Colon (tissue), 2 donors: Measurements from ENCODE around the gene RAB9A.
"Not testable (repeated sequence)": the region's sequence is repeated elsewhere in the genome, so short reads cannot be mapped to it uniquely, and the experiment has no call there.

ENCODE experiments used
- FAIRE-seq: peaks from 2 replicates; lab custom pipeline; 2012; peaks lifted over from hg19 to GRCh38; lab: Jason Lieb, UNC
- donor health status: control.
- donor health status: control.

The RAB9A gene

DNA sequence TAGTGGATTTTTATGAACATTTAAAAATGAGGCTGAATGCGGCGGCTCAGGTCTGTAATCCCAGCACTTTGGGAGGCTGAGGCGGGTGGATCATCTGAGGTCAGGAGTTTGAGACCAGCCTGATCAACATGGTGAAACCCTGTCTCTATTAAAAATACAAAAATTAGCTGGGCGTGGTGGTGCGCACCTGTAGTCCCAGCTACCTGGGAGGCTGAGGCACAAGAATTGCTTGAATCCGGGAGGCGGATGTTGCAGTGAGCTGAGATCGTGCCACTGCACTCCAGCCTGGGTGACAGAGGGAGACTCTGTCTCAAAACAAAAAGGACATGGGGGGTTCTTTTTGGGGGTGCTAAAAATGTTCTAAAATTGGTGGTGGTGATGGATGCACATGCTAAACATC lies 19.2 kb upstream of the RAB9A start:
- FAIRE-seq: not testable (repeated sequence)

- no peak for FAIRE-seq
Measured at GRCh38 chrX:13670197-13670596, 18.7 kb upstream of the RAB9A start.

DNA sequence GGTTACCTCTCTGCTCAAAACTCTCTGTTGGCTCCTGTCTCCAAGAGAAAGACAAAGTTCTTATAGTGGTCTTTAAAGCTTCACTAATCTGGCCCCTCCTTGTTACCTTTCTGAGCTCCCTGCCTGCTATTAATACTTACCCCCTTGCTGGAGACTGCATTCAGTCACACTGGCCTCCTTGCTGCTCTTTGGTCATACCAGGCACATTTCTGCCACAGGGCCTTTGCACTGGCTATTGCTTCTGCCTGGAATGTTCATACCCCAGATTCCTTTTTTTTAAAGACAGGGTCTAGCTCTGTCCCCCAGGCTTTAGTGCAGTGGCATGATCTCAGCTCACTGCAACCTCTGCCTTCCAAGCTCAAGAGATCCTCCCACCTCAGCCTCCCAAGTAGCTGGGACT lies 15.9 kb upstream of the RAB9A start:
- FAIRE-seq: no peak

GRCh38 chrX:13676885-13677284 lies 12.0 kb upstream of the RAB9A start:
- peak; percentile 24 for FAIRE-seq

DNA sequence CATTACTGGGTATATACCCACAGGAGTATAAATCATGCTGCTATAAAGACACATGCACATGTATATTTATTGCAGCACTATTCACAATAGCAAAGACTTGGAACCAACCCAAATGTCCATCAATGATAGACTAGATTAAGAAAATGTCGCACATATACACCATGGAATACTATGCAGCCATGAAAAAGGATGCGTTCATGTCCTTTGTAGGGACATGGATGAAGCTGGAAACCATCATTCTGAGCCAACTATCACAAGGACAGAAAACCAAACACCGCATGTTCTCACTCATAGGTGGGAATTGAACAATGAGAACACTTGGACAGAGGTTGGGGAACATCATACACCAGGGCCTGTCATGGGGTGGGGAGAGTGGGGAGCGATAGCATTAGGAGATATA lies 9.2 kb upstream of the RAB9A start:
- FAIRE-seq: not testable (repeated sequence)

DNA sequence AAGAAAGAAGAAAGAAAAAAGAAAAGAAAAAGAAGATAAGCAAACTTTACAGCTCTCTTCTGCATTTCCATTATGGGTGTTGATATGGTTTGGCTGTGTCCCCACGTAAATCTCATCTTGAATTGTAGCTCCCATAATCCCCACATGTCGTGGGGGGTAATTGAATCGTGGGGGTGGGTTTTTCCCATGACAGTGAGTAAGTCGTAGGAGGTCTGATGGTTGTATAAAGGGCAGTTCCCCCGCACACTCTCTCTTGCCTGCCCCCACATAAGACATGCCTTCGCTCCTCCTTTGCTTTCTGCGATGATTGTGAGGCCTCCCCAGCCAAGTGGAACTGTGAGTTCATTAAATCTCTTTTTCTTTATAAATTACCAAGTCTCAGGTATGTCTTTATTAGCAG lies 7.3 kb upstream of the RAB9A start:
- no peak for FAIRE-seq

- no peak for FAIRE-seq
Measured at GRCh38 chrX:13684361-13684760, 4.6 kb upstream of the RAB9A start.

DNA sequence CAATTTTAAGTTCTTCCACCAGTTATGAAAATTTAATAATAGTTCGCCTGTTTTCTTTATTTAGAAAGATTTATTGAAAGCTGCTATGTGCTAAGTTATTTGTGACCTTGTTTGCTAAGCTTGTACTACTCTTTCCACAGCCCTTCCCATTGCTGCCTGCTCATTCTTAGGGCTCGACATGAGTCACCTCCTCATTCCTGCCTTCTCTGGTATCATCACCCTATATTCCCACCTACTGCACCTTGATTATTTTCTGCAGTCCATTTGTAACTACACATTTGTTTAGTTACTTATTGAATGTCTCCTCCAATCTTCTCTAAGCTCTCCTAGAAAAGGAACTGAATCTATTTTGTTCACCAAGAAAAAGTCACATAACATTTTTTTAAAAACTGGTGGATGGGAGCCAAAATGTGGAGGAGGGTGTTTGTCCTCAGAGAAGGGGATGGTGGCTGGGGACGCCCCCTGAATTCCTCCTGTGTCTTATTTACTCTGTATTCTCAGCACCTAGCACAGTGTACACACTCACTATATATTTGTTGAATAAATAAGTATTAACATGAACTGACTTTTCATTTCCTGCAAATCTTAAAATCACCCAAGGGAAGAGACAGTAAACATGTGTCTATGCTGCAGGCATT lies 3.7 kb upstream of the RAB9A start:
- FAIRE-seq: no peak

DNA sequence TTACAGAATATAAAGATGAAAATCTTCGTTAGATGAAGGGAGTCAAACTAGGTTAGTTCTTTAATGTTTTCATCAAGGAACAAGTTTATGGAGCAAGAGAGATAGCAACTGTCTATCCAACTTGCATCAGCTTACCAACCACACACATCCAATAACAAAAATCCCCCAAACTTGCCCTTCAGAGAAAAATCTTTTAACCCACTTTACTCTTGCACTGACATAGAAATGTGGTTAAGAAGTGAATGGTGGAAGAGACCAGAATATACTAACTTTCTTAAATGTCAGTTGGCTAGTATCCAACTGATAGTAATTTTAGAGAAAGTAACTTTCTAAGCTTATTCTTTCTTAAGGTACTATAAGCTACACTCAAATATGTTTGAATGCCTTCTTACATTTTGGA lies 1.7 kb upstream of the RAB9A start:
- peak; percentile 80 for FAIRE-seq

- FAIRE-seq: peak; percentile 45
Measured at GRCh38 chrX:13688384-13688957, 457 bp upstream of the RAB9A start.

DNA sequence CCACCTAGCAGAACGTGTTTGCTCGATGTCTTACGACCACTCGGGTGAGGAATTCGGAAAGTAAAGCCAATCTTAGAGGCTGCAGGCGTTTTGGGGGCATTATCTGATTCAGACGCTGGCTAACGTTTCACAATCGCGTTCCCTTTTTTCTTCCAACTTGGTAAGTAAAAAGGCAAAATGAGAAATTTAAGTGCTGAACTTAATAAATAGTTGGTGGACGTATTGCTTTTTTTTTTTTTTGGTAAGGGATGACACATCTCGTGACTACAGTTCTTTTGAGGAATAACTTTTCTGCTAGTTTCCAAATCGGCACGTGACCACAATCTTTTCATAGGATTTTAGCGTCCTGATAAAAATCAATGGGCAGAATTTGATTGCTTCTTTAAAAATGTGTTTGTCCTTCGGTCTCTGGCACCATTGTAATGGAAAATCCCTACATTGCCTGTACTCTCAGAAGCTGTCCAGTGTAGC lies 848 bp downstream of the RAB9A start:
- FAIRE-seq: peak; percentile 24

- no peak for FAIRE-seq
Measured at GRCh38 chrX:13690836-13691235, 1.9 kb downstream of the RAB9A start.

- no peak for FAIRE-seq
Measured at GRCh38 chrX:13691841-13692371, 3.0 kb downstream of the RAB9A start.

GRCh38 chrX:13692771-13693231 lies 3.9 kb downstream of the RAB9A start:
- FAIRE-seq: no peak

- no peak for FAIRE-seq
Measured at GRCh38 chrX:13693341-13693961, 4.5 kb downstream of the RAB9A start.

- FAIRE-seq: no peak
Measured at GRCh38 chrX:13694359-13694758, 5.4 kb downstream of the RAB9A start.

DNA sequence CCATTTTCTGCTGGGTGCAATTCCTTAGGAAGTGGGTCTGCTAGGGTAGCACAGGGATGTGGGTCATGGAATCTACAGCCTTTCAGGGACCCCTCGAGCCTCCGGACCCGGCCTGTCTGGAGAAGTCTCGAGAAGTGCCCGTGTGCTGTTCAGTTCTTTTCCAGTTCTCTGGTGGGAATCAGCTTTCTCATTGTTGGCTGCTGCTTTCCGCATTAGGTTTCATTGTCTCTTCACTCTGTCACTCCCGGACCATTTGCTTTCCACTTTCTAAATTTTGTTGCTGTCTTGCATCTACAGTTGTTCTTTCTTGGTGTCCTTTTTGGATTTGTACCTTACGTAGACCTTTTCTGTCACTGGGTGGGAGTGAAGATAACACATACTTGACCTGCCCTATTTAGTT lies 6.1 kb downstream of the RAB9A start:
- FAIRE-seq: no peak

DNA sequence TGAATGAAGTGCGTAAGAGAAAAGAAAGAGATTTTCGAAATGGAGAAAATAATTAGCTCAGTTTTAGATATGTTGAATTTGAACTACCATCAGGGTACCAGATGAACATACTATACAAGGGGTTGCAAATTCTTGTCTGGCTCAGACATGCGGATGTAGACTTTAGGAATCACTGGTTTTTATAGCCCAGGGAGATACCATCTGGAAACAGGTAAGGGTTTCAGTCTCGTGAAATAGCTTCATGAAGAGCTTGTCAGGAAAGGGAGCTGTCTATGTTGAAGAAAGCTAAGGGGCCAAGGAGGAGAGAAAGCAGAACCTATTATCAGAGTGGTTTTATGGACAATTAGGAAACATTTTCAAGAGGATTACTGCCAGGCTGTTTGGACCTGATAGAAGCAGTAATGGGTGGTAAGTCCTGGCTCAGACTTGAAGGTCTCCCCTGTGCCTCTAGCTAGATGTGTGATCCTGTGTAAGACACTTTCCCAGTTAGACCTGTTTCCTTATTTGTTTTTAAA lies 6.7 kb downstream of the RAB9A start:
- no peak for FAIRE-seq

DNA sequence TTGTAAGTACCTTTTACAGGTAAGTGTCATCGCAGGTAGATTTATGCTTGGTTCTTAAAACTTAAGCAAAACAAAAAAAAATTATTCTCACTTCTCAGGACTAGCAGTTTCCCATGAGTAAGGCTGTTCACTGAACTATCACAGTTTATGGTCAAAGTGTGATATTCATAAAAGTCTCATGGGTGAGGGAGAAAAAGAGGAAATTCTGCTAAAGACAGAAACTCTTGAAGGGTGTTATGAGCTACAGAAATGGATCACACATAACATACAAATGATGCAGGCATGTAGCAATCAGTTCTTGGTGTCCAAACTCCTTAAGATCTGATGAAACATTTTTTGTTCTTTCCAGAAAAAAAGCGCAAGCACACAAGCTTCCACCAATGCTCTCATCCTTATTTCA lies 8.5 kb downstream of the RAB9A start:
- no peak for FAIRE-seq

- FAIRE-seq: peak; percentile 95
Measured at GRCh38 chrX:13697976-13698375, 9.0 kb downstream of the RAB9A start.

- FAIRE-seq: no peak
Measured at GRCh38 chrX:13698432-13698831, 9.5 kb downstream of the RAB9A start.

DNA sequence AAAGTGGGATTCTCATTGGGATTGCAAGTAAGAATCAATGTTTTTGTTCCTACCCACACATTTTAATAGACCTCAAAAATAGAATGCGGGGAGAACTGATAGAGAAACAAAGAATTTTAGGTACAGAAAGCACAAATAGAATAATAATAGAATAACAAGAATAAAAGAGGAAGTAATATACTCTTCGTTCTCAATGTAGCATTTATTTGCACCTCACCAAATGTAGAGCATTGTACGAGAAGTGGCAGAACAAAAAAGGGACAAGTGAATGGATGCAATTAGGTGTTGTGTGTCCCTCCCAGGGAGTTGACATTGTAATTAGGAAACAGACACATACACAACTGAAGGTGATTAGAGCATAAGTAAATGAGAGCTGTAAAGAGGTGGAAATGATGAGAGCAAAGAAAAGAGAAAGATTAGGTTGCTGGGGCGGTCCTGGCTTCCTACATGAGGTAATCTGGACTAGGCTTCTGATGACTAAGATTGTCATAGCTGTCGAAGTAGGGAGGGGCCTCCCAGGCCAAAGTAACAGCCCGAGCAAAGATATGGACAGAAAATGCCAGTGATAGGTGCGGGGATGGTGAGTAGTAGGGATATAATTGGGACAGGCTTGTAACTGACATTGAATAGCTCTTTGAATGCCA lies 10.4 kb downstream of the RAB9A start:
- FAIRE-seq: peak; percentile 75

DNA sequence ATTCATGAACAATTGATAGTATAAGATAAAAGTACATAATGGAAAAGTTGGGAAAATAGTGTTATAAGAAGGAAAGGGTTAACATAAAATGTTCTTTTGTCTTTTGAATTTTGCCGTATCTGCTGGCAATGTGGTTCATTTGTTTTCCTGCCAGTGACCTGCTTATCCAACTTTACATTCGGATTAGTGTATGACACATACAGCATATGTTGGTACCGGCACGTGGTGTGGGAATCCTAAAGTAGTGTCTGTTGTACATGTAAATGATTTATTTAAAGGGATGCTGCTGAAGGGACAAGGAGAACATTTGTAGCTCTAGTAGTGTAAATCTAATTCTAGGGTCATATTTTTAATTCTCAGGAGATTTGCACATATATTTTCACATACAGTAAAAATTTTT lies 11.5 kb downstream of the RAB9A start:
- no peak for FAIRE-seq
